ENCODE results near the gene FLNA.

FLNA gene

GRCh38 chrX:154375156-154375504 is 696 bp upstream of the FLNA start:
- no peak for DNase-seq (ENCODE audit: low read depth)

- peak; percentile 74 for DNase-seq (ENCODE audit: low read depth)
These were observed 811 bp downstream of the FLNA start for GRCh38 chrX:154373340-154374306.

- peak; percentile 38 for DNase-seq (ENCODE audit: low read depth)
These were observed 1.8 kb downstream of the FLNA start for GRCh38 chrX:154372612-154373022.

- no peak for DNase-seq (ENCODE audit: low read depth)
These were observed 2.6 kb downstream of the FLNA start for GRCh38 chrX:154371789-154372300.

- DNase-seq (ENCODE audit: low read depth): peak; percentile 95
These were observed 3.2 kb downstream of the FLNA start for GRCh38 chrX:154371017-154371788.

- DNase-seq (ENCODE audit: low read depth): peak; percentile 27
These were observed 4.0 kb downstream of the FLNA start for GRCh38 chrX:154370300-154371016.

- DNase-seq (ENCODE audit: low read depth): peak; percentile 95
These were observed 4.8 kb downstream of the FLNA start for GRCh38 chrX:154369449-154370299.

- DNase-seq (ENCODE audit: low read depth): peak; percentile 97
These were observed 5.6 kb downstream of the FLNA start for GRCh38 chrX:154368630-154369448.

- DNase-seq (ENCODE audit: low read depth): no peak
These were observed 6.7 kb downstream of the FLNA start for GRCh38 chrX:154367474-154368308.

GRCh38 chrX:154366666-154367055 is 7.8 kb downstream of the FLNA start:
- no peak for DNase-seq (ENCODE audit: low read depth)

GRCh38 chrX:154365997-154366665 is 8.3 kb downstream of the FLNA start:
- no peak for DNase-seq (ENCODE audit: low read depth)

GRCh38 chrX:154365052-154365600 is 9.3 kb downstream of the FLNA start:
- DNase-seq (ENCODE audit: low read depth): no peak

GRCh38 chrX:154363706-154364439 is 10.6 kb downstream of the FLNA start:
- DNase-seq (ENCODE audit: low read depth): no peak

GRCh38 chrX:154362085-154362742 is 12.2 kb downstream of the FLNA start:
- no peak for DNase-seq (ENCODE audit: low read depth)

- no peak for DNase-seq (ENCODE audit: low read depth)
These were observed 14.2 kb downstream of the FLNA start for GRCh38 chrX:154360155-154360713.

GRCh38 chrX:154359362-154360154 is 14.9 kb downstream of the FLNA start:
- no peak for DNase-seq (ENCODE audit: low read depth)

Data from ELR (cell line).